ENCODE measurements around the gene TRAPPC8. TPM values are rescaled to one million over a fixed set of nuclear protein-coding genes. Genes with fewer than 3 reads are reported as not detected.

TRAPPC8 gene
- total and polyA plus RNA-seq, 7 donors = 17.1 to 36.8 (median 30.5) TPM

- no peaks in the 10 kb centered on the region for H3K4me1 ChIP-seq
- DNase-seq = no peak
- intact Hi-C loops (cut with DNase I) = no loop called here
- H3K27me3 ChIP-seq (ENCODE audit: insufficient read depth in 3 of 3, low read length in 2 of 3) = no peaks in the 10 kb centered on the region
- H3K4me3 ChIP-seq = no peak overlapping the region
- H3K27ac ChIP-seq = no peak overlapping the region
- WGBS, 3 donors = 46 to 58% (median 53%) methylated on average over 3 of the region's 3 CpGs
- TF ChIP-seq CTCF (IDR thresholded peaks at IDR 0.05) = no peak
- no peak for ATAC-seq
- H3K36me3 ChIP-seq (ENCODE audit: insufficient read depth in 1 of 2, low read depth in 1 of 2) = peaks cover 9 to 18% of the 10 kb centered on the region in 2 donors
- H3K9me3 ChIP-seq = no peaks in the 10 kb centered on the region
Observed at GRCh38 chr18:31825772-31826171, 117.2 kb downstream of the TRAPPC8 start.

- no peaks in the 10 kb centered on the region for H3K9me3 ChIP-seq
- H3K36me3 ChIP-seq (ENCODE audit: insufficient read depth in 1 of 2, low read depth in 1 of 2) = no peaks in the 10 kb centered on the region
- TF ChIP-seq CTCF (IDR thresholded peaks at IDR 0.05) = no peak
- no peak overlapping the region for H3K27ac ChIP-seq
- no peaks in the 10 kb centered on the region for H3K4me1 ChIP-seq
- DNase-seq (no peak), ATAC-seq (no peak)
- 64 to 72% (median 68%) methylated on average over 8 of the region's 8 CpGs for WGBS, 3 donors
- no peaks in the 10 kb centered on the region for H3K27me3 ChIP-seq (ENCODE audit: insufficient read depth in 3 of 3, low read length in 2 of 3)
- intact Hi-C loops (cut with DNase I) = loop anchor here in 1 of 2 donors (5.0 kb wide), 1 partner anchor 264 kb away; no protein-coding TSS in a partner anchor
- H3K4me3 ChIP-seq = no peak overlapping the region
Observed at GRCh38 chr18:31821545-31822171, 121.3 kb downstream of the TRAPPC8 start.

GRCh38 chr18:31819925-31820229 lies 123.1 kb downstream of the TRAPPC8 start:
- no peaks in the 10 kb centered on the region for H3K27me3 ChIP-seq (ENCODE audit: insufficient read depth in 3 of 3, low read length in 2 of 3)
- no peaks in the 10 kb centered on the region for H3K4me1 ChIP-seq
- H3K9me3 ChIP-seq = no peaks in the 10 kb centered on the region
- no peak overlapping the region for H3K4me3 ChIP-seq
- ATAC-seq (no peak), DNase-seq (no peak)
- 90 to 100% (median 95%) methylated on average over 1 of the region's 1 CpG for WGBS, 3 donors
- no peaks in the 10 kb centered on the region for H3K36me3 ChIP-seq (ENCODE audit: insufficient read depth in 1 of 2, low read depth in 1 of 2)
- intact Hi-C loops (cut with DNase I) = loop anchor here (2.0 to 5.0 kb wide), 4 partner anchors 78 to 265 kb away; no protein-coding TSS in a partner anchor
- no peak overlapping the region for H3K27ac ChIP-seq
- no peak for TF ChIP-seq CTCF (IDR thresholded peaks at IDR 0.05)

GRCh38 chr18:31819106-31819924 lies 123.6 kb downstream of the TRAPPC8 start:
- no peaks in the 10 kb centered on the region for H3K36me3 ChIP-seq (ENCODE audit: insufficient read depth in 1 of 2, low read depth in 1 of 2)
- ATAC-seq = peak in 3 of 4 donors; percentile 44 to 85 (median 63)
- 60 to 67% (median 61%) methylated on average over 11 of the region's 11 CpGs for WGBS, 3 donors
- DNase-seq = no peak
- intact Hi-C loops (cut with DNase I) = loop anchor here (2.0 to 5.0 kb wide), 3 partner anchors 77 to 265 kb away; no protein-coding TSS in a partner anchor
- no peaks in the 10 kb centered on the region for H3K27me3 ChIP-seq (ENCODE audit: insufficient read depth in 3 of 3, low read length in 2 of 3)
- H3K4me1 ChIP-seq = no peaks in the 10 kb centered on the region
- H3K9me3 ChIP-seq = no peaks in the 10 kb centered on the region
- H3K27ac ChIP-seq = no peak overlapping the region
- no peak overlapping the region for H3K4me3 ChIP-seq
- TF ChIP-seq CTCF (IDR thresholded peaks at IDR 0.05) = peak; percentile 76

Measured in psoas muscle (tissue), 8 donors.